ENCODE measurements around the gene ILDR2.

DNA sequence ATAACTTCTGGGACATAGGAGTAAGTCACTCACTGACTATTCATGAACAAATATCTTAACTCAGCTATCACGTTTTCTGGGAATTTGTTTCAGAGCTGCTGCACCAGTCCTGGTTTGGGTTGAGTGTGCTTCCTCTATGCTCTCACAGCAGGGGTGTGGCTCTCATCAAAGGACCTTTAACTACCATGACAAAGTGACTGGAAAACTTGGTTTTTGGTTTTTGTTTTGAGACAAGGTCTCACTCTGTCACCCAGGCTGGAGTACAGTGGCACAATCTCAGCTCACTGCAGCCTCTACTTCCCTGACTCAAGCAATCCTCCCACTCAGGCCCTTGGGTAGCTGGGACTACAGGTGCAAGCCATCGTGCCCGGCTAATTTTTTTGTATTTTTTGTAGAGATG, 4.1 kb downstream of the ILDR2 start:
- TF ChIP-seq, protein P1, sequence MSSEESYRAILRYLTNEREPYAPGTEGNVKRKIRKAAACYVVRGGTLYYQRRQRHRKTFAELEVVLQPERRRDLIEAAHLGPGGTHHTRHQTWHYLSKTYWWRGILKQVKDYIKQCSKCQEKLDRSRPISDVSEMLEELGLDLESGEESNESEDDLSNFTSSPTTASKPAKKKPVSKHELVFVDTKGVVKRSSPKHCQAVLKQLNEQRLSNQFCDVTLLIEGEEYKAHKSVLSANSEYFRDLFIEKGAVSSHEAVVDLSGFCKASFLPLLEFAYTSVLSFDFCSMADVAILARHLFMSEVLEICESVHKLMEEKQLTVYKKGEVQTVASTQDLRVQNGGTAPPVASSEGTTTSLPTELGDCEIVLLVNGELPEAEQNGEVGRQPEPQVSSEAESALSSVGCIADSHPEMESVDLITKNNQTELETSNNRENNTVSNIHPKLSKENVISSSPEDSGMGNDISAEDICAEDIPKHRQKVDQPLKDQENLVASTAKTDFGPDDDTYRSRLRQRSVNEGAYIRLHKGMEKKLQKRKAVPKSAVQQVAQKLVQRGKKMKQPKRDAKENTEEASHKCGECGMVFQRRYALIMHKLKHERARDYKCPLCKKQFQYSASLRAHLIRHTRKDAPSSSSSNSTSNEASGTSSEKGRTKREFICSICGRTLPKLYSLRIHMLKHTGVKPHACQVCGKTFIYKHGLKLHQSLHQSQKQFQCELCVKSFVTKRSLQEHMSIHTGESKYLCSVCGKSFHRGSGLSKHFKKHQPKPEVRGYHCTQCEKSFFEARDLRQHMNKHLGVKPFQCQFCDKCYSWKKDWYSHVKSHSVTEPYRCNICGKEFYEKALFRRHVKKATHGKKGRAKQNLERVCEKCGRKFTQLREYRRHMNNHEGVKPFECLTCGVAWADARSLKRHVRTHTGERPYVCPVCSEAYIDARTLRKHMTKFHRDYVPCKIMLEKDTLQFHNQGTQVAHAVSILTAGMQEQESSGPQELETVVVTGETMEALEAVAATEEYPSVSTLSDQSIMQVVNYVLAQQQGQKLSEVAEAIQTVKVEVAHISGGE (tag by site-specific recombination; conservative IDR thresholded peaks at IDR 0.05; ENCODE audit: low read depth) = no peak
- no peak for TF ChIP-seq ZNF175 (tag by site-specific recombination; IDR thresholded peaks at IDR 0.05)
- no peak for TF ChIP-seq ZNF530 (tag by site-specific recombination; IDR thresholded peaks at IDR 0.05; ENCODE audit: low read depth)
- TF ChIP-seq, protein P2, sequence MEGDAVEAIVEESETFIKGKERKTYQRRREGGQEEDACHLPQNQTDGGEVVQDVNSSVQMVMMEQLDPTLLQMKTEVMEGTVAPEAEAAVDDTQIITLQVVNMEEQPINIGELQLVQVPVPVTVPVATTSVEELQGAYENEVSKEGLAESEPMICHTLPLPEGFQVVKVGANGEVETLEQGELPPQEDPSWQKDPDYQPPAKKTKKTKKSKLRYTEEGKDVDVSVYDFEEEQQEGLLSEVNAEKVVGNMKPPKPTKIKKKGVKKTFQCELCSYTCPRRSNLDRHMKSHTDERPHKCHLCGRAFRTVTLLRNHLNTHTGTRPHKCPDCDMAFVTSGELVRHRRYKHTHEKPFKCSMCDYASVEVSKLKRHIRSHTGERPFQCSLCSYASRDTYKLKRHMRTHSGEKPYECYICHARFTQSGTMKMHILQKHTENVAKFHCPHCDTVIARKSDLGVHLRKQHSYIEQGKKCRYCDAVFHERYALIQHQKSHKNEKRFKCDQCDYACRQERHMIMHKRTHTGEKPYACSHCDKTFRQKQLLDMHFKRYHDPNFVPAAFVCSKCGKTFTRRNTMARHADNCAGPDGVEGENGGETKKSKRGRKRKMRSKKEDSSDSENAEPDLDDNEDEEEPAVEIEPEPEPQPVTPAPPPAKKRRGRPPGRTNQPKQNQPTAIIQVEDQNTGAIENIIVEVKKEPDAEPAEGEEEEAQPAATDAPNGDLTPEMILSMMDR (tag by site-specific recombination; IDR thresholded peaks at IDR 0.05) = no peak
- no peak for TF ChIP-seq YY1 (tag by site-specific recombination; IDR thresholded peaks at IDR 0.05)
- TF ChIP-seq, protein P3, sequence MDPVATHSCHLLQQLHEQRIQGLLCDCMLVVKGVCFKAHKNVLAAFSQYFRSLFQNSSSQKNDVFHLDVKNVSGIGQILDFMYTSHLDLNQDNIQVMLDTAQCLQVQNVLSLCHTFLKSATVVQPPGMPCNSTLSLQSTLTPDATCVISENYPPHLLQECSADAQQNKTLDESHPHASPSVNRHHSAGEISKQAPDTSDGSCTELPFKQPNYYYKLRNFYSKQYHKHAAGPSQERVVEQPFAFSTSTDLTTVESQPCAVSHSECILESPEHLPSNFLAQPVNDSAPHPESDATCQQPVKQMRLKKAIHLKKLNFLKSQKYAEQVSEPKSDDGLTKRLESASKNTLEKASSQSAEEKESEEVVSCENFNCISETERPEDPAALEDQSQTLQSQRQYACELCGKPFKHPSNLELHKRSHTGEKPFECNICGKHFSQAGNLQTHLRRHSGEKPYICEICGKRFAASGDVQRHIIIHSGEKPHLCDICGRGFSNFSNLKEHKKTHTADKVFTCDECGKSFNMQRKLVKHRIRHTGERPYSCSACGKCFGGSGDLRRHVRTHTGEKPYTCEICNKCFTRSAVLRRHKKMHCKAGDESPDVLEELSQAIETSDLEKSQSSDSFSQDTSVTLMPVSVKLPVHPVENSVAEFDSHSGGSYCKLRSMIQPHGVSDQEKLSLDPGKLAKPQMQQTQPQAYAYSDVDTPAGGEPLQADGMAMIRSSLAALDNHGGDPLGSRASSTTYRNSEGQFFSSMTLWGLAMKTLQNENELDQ (tag by site-specific recombination; IDR thresholded peaks at IDR 0.05; ENCODE audit: low read depth) = no peak
- no peak for TF ChIP-seq ZNF792 (tag by site-specific recombination; IDR thresholded peaks at IDR 0.05)
- TF ChIP-seq, protein P4, sequence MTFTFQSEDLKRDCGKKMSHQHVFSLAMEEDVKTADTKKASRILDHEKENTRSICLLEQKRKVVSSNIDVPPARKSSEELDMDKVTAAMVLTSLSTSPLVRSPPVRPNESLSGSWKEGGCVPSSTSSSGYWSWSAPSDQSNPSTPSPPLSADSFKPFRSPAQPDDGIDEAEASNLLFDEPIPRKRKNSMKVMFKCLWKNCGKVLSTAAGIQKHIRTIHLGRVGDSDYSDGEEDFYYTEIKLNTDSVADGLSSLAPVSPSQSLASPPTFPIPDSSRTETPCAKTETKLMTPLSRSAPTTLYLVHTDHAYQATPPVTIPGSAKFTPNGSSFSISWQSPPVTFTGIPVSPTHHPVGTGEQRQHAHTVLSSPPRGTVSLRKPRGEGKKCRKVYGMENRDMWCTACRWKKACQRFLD (tag by site-specific recombination; IDR thresholded peaks at IDR 0.05) = no peak

Measured in HEK293 (cell line).